Panc1 (cell line): ENCODE results near the gene CDIP1. TPM values are rescaled to one million over a fixed set of nuclear protein-coding genes. Genes with fewer than 3 reads are reported as not detected.

Experiments
- ATAC-seq: fragments of 200-7000 bp; cut with Tn5 transposase; 2 replicates; pipeline ENCODE4 v1.9.1; 2020; ENCODE audit warnings: mild to moderate bottlenecking, moderate library complexity
- BruUV-seq: library from RNA; stranded (reverse); fragments of 400-500 nt; replicated peaks from 2 replicates; lab custom pipeline; 2021; lab: Mats Ljungman, UMichigan
- CTCF ChIA-PET: fragments of 300-600 bp; sonication (Branson Sonifier 250); formaldehyde crosslinking; loops from one replicate; lab custom pipeline; 2022; ENCODE audit warnings: antibody characterized with exemption; lab: Charles Lee
- POLR2A ChIA-PET: fragments of 300-600 bp; sonication (Branson Sonifier 250); formaldehyde crosslinking; loops from one replicate; lab custom pipeline; 2022; ENCODE audit warnings: antibody characterized with exemption; lab: Charles Lee
- DNase-seq: peaks from one replicate; pipeline ENCODE4 v3.0.0-alpha.2; 2010; ENCODE audit warnings: low read depth, low spot score
- H3K27ac ChIP-seq: 2 replicates; pipeline ENCODE4 v1.5.1; 2011; ENCODE audit warnings: mild to moderate bottlenecking, low read length, inconsistent platforms
- H3K27me3 ChIP-seq: fragments of 200-500 bp; sonication (Bioruptor generic); 2 replicates; pipeline ENCODE4 v1.6.0; 2014; ENCODE audit warnings: low read length, inconsistent platforms; ENCODE audit not compliant: control insufficient read depth, insufficient read depth
- H3K36me3 ChIP-seq: fragments of 200-500 bp; sonication (Bioruptor generic); 2 replicates; pipeline ENCODE4 v1.5.1; 2014; ENCODE audit warnings: inconsistent platforms, mild to moderate bottlenecking, low read length, moderate library complexity; ENCODE audit not compliant: control insufficient read depth, insufficient read depth
- H3K4me1 ChIP-seq: 2 replicates; pipeline ENCODE4 v1.5.1; 2011; ENCODE audit warnings: inconsistent platforms, mild to moderate bottlenecking, low read length, moderate library complexity; ENCODE audit not compliant: control insufficient read depth, insufficient read depth
- H3K4me3 ChIP-seq, 2 experiments: 2 replicates each; pipeline ENCODE4 v1.5.1; 2011 to 2012; ENCODE audit warnings: low read depth in 2 of 2, low read length in 2 of 2, mild to moderate bottlenecking in 2 of 2, inconsistent platforms in 1 of 2, moderate library complexity in 1 of 2
- H3K9me3 ChIP-seq: fragments of 200-500 bp; sonication (Bioruptor generic); 2 replicates; pipeline ENCODE4 v1.5.1; 2014; ENCODE audit warnings: low read depth, mild to moderate bottlenecking, inconsistent platforms, low read length, moderate library complexity; ENCODE audit not compliant: control insufficient read depth, insufficient read depth
- CTCF ChIP-seq: fragments of 450-650 bp; IDR thresholded peaks from 2 replicates; pipeline ENCODE4 v1.5.1; 2017; ENCODE audit warnings: mild to moderate bottlenecking
- POLR2AphosphoS5 ChIP-seq: IDR thresholded peaks from 2 replicates; pipeline ENCODE4 v1.6.1; 2012; ENCODE audit warnings: mild to moderate bottlenecking, low read depth, low read length, moderate library complexity
- REST ChIP-seq, 2 experiments: IDR thresholded peaks; 2 replicates each; pipeline ENCODE4 v1.6.1; 2011 to 2012; ENCODE audit warnings: low read depth in 2 of 2, control low read depth in 1 of 2, low read length in 1 of 2, mild to moderate bottlenecking in 1 of 2, moderate library complexity in 1 of 2; ENCODE audit not compliant: insufficient read depth in 1 of 2
- SIN3A ChIP-seq: IDR thresholded peaks from 2 replicates; pipeline ENCODE4 v1.6.1; 2012; ENCODE audit warnings: low read depth, mild to moderate bottlenecking, low read length, moderate library complexity, borderline replicate concordance; ENCODE audit not compliant: insufficient read depth
- TCF7L2 ChIP-seq: IDR thresholded peaks from 2 replicates; pipeline ENCODE4 v1.6.1; 2011; ENCODE audit warnings: mild to moderate bottlenecking, low read depth, low read length, inconsistent platforms
- in situ Hi-C: cut with HindIII; loops from 2 replicates; pipeline ENCODE4 v1.10.0; 2016; ENCODE audit warnings: low sequenced_read_pairs, low pct_unique_long_range_greater_than_20kb
- intact Hi-C: fragments of 100-400 bp; cut with micrococcal nuclease; formaldehyde crosslinking; loops from one replicate; pipeline ENCODE4 v1.10.0; 2022; ENCODE audit not compliant: unreplicated experiment
- total RNA-seq: library from RNA; stranded (reverse); gene quantifications from one replicate; pipeline ENCODE4 v1.2.1, GENCODE V29; 2021; ENCODE audit not compliant: unreplicated experiment

Gene CDIP1
- total RNA-seq, 1 experiment from 2014 or later = 26.8 TPM

DNA sequence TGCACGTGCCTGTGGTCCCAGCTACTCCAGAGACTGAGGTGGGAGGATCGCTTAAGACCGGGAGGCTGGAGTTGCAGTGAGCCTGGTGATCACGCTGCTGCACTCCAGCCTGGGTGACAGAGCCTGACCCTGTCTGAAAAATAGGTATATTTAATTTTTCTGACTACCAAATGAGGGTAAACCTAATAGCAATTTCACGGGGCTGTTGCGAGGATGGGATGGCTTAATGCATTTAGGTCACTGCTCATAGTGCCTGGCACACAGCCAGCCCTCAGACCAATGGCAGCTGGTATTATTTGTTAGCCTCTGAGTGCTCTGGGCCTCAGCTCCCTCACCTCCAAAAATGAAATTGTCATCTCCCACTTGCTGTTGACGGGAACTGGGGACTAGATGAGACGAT is 5.9 kb upstream of the CDIP1 start:
- Histone ChIP-seq H3K4me1 (no peaks in the 10 kb centered on the region), H3K4me3 (no peak overlapping the region), H3K27ac (no peak overlapping the region), H3K27me3 (no peaks in the 10 kb centered on the region), H3K9me3 (peaks cover 7% of the 10 kb centered on the region; the same call in 1 of the 2 replicates), H3K36me3 (no peaks in the 10 kb centered on the region)
- ChIA-PET POLR2A (no interaction called here), CTCF (interaction anchor here (0.5 kb wide), 1 partner anchor 122 kb away, joined by 4 read pairs; no protein-coding TSS in a partner anchor)
- ATAC-seq = no peak
- no peak for DNase-seq
- no peak for TF ChIP-seq TCF7L2
- no peak for TF ChIP-seq REST (IDR thresholded peaks at IDR 0.05; ENCODE audit: insufficient read depth in 1 of 2, low read depth in 2 of 2, low read length in 1 of 2)
- TF ChIP-seq POLR2AphosphoS5 = no peak
- no peak for TF ChIP-seq SIN3A
- no peak for TF ChIP-seq CTCF
- no TSS peak for BruUV-seq
- in situ Hi-C loops = no loop called here
- intact Hi-C loops = no loop called here

GRCh38 chr16:4539716-4540284 is 1.2 kb upstream of the CDIP1 start:
- ChIA-PET POLR2A (no interaction called here), CTCF (interaction anchor here (0.6 kb wide), 1 partner anchor 611 kb away, joined by 3 read pairs; no protein-coding TSS in a partner anchor)
- in situ Hi-C loops (no loop called here), intact Hi-C loops (no loop called here)
- no peak overlapping the region for H3K4me3 ChIP-seq
- TF ChIP-seq REST (IDR thresholded peaks at IDR 0.05; ENCODE audit: insufficient read depth in 1 of 2, low read depth in 2 of 2, low read length in 1 of 2) = no peak
- no peak for TF ChIP-seq TCF7L2
- TF ChIP-seq CTCF = no peak
- TF ChIP-seq POLR2AphosphoS5 = no peak
- TF ChIP-seq SIN3A = no peak
- DNase-seq = no peak
- ATAC-seq = no peak
- no TSS peak for BruUV-seq
- no peak overlapping the region for H3K27ac ChIP-seq
- peaks cover 13% of the 10 kb centered on the region; the same call in 1 of the 2 replicates for H3K9me3 ChIP-seq
- H3K27me3 ChIP-seq = no peaks in the 10 kb centered on the region
- peaks cover 5% of the 10 kb centered on the region; the same call in 1 of the 2 replicates for H3K4me1 ChIP-seq
- no peaks in the 10 kb centered on the region for H3K36me3 ChIP-seq
